GM12872 (cell line): ENCODE data around the gene PMEPA1.

Experiments
- TF ChIP-seq, protein P1 (sequence below): IDR thresholded peaks from 3 replicates; pipeline ENCODE4 v1.5.1; 2011; ENCODE audit warnings: low read depth, mild to moderate bottlenecking, low read length, moderate library complexity; ENCODE audit not compliant: insufficient read depth

Gene PMEPA1

DNA sequence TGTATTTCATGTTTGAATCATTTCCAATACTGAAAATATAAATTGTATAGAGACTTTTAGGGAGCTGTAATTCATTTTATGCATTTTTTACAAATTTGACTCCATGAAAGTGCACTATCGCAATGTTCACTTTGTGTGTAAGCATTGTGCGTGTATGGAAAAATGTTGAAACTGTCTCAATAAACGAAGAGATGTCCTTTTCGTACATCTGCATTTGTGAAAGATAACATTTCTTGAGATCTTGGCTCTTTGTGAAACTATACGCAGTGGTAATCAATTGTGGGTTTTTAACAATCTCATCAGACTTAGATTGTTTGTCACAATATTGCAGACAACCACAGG is 70.9 kb downstream of the PMEPA1 start:
- TF ChIP-seq, protein P1, sequence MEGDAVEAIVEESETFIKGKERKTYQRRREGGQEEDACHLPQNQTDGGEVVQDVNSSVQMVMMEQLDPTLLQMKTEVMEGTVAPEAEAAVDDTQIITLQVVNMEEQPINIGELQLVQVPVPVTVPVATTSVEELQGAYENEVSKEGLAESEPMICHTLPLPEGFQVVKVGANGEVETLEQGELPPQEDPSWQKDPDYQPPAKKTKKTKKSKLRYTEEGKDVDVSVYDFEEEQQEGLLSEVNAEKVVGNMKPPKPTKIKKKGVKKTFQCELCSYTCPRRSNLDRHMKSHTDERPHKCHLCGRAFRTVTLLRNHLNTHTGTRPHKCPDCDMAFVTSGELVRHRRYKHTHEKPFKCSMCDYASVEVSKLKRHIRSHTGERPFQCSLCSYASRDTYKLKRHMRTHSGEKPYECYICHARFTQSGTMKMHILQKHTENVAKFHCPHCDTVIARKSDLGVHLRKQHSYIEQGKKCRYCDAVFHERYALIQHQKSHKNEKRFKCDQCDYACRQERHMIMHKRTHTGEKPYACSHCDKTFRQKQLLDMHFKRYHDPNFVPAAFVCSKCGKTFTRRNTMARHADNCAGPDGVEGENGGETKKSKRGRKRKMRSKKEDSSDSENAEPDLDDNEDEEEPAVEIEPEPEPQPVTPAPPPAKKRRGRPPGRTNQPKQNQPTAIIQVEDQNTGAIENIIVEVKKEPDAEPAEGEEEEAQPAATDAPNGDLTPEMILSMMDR: no peak

DNA sequence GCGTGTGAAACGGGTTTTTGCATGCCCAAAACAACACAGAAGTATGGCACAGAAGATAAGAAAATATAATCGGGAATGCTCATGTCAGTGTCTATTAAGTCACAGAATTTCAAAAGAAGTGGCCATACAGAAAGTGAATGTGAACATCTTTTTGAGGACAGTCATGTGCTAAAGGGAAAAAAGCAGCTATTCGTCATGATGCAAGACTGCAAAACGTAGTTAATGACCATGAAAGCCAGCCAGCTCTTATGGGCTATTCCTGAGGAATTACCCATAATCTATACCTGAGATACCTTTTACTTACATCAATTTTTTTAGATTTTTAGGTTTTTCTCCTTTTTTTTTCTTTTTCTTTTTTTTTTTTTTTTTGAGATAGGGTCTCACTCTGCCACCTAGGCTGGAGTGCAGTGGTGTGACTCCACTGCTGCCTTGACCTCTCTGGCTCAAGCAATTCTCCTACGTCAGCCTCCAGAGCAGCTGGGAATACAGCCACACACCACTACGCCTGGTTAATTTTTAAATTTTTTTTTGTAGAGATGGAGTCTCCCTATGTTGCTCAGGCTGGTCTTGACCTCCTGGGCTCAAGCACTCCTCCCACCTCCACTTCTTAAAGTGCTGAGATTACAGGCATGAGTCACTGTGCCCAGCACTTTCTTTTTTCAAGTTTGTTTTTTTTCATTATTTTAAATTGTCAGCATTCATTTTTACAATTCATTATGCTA is 71.5 kb downstream of the PMEPA1 start:
- TF ChIP-seq, protein P1: no peak

DNA sequence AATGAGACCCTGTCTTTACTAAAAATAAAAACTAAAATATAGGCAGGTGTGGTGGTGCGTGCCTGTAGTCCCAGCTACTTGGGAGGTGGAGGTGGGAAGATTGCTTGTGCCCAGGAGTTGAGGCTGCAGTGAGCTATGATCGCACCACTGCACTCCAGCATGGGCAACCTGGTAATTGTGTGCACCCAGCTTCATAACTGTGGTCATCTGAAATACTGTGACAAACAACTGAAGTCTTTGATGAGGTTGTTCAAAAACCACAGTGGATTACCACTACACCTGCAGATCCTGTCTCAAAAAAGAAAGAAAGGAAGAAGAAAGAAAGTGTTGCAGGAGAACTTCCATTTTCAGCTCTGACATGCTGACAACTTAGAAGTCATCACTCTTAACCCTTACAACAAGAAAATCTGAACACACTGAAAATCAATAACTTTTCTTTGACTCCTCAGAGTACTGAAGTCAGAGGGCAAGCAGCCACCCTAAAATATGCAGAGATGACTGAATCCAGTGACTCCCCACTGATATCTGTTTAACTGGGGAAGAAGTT is 75.8 kb downstream of the PMEPA1 start:
- TF ChIP-seq, protein P1: no peak

GRCh38 chr20:57632286-57632685 is 77.5 kb downstream of the PMEPA1 start:
- TF ChIP-seq, protein P1: no peak

DNA sequence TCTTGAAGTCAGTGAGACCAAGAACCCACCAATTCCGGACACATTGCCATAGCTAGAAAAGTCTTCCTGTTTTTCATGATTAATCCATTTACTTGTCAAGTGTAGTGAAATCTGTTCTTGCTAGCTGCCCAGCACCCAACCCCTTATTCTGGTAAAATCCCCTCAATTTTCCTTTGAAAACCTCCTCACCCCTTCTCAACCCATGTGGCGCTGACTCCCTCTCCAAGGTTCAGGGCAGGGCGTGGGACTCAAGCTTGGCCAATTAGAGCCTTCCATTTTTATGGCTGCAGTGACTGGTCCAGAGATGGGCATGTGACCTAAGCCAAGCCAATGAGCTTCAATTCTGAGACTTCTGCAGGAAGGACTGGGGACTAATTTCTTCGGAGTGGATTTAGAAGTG is 79.8 kb downstream of the PMEPA1 start:
- TF ChIP-seq, protein P1: no peak

- TF ChIP-seq, protein P1: no peak
Measured at GRCh38 chr20:57628047-57628961, 81.5 kb downstream of the PMEPA1 start.

DNA sequence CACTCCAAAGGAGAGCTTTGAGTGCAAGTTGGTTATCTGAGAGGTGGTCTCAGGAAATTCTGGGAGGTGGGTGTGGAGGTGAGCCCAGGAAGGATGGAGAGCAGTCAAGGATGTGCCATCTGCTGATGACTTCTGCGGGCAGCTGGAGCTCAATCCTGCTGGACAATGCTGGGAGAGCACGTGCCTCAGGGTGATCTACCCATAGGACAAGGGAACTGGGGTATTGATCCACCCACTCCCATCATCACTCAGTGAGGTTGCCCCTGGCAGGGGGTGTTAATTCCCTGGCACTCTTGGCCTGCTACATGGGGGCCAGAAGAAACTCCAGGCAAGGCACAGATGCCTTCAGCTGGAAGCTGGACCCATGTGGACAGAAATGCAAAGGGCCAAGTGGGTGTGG is 82.5 kb downstream of the PMEPA1 start:
- TF ChIP-seq, protein P1: no peak
